ENCODE results near the gene MCAM.

DNA sequence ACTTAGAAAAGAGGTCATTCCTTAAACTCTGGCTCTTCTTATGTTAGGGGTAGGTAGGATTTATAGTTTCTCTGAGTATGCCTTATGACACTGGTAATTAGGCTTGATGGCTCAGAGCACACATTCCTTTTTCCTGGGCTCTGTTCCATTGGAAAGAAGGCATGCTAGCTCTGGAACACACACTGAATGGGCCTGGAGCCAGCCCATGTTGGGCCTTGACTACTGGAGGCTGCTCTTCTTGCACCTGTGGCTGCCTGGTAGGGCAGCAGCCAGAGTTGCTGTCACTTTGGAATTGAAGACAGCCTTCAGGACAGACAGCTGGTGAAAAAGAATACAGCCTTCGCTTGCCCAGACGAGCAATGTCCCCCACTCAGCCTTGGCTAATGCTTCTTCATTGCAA lies 18.2 kb downstream of the MCAM start:
- TF ChIP-seq, protein P1, sequence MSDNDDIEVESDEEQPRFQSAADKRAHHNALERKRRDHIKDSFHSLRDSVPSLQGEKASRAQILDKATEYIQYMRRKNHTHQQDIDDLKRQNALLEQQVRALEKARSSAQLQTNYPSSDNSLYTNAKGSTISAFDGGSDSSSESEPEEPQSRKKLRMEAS (IDR thresholded peaks at IDR 0.05): no peak
- TF ChIP-seq EP300 (IDR thresholded peaks at IDR 0.05; ENCODE audit: borderline replicate concordance): no peak
- TF ChIP-seq, protein P2, sequence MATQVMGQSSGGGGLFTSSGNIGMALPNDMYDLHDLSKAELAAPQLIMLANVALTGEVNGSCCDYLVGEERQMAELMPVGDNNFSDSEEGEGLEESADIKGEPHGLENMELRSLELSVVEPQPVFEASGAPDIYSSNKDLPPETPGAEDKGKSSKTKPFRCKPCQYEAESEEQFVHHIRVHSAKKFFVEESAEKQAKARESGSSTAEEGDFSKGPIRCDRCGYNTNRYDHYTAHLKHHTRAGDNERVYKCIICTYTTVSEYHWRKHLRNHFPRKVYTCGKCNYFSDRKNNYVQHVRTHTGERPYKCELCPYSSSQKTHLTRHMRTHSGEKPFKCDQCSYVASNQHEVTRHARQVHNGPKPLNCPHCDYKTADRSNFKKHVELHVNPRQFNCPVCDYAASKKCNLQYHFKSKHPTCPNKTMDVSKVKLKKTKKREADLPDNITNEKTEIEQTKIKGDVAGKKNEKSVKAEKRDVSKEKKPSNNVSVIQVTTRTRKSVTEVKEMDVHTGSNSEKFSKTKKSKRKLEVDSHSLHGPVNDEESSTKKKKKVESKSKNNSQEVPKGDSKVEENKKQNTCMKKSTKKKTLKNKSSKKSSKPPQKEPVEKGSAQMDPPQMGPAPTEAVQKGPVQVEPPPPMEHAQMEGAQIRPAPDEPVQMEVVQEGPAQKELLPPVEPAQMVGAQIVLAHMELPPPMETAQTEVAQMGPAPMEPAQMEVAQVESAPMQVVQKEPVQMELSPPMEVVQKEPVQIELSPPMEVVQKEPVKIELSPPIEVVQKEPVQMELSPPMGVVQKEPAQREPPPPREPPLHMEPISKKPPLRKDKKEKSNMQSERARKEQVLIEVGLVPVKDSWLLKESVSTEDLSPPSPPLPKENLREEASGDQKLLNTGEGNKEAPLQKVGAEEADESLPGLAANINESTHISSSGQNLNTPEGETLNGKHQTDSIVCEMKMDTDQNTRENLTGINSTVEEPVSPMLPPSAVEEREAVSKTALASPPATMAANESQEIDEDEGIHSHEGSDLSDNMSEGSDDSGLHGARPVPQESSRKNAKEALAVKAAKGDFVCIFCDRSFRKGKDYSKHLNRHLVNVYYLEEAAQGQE (IDR thresholded peaks at IDR 0.05; ENCODE audit: low read depth): no peak
- TF ChIP-seq NFIC (IDR thresholded peaks at IDR 0.05): no peak
- TF ChIP-seq TAF1 (IDR thresholded peaks at IDR 0.05; ENCODE audit: low read depth): no peak
- no peak for TF ChIP-seq CREB1 (IDR thresholded peaks at IDR 0.05; ENCODE audit: low read depth)
- TF ChIP-seq, protein P3, sequence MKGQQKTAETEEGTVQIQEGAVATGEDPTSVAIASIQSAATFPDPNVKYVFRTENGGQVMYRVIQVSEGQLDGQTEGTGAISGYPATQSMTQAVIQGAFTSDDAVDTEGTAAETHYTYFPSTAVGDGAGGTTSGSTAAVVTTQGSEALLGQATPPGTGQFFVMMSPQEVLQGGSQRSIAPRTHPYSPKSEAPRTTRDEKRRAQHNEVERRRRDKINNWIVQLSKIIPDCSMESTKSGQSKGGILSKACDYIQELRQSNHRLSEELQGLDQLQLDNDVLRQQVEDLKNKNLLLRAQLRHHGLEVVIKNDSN (IDR thresholded peaks at IDR 0.05): no peak
- TF ChIP-seq EGR1 (IDR thresholded peaks at IDR 0.05): no peak
- no peak for TF ChIP-seq TEAD4 (IDR thresholded peaks at IDR 0.05)
